NCI-H2196 (cell line): ENCODE measurements around the gene ITIH6.
"Not testable (repeated sequence)": the region's sequence is repeated elsewhere in the genome, so short reads cannot be mapped to it uniquely, and the experiment has no call there.

Experiments used
- DNase-seq: peaks from one replicate; lab custom pipeline; 2025; ENCODE audit not compliant: unreplicated experiment; lab: John Stamatoyannopoulos, UW

The ITIH6 gene, protein sequence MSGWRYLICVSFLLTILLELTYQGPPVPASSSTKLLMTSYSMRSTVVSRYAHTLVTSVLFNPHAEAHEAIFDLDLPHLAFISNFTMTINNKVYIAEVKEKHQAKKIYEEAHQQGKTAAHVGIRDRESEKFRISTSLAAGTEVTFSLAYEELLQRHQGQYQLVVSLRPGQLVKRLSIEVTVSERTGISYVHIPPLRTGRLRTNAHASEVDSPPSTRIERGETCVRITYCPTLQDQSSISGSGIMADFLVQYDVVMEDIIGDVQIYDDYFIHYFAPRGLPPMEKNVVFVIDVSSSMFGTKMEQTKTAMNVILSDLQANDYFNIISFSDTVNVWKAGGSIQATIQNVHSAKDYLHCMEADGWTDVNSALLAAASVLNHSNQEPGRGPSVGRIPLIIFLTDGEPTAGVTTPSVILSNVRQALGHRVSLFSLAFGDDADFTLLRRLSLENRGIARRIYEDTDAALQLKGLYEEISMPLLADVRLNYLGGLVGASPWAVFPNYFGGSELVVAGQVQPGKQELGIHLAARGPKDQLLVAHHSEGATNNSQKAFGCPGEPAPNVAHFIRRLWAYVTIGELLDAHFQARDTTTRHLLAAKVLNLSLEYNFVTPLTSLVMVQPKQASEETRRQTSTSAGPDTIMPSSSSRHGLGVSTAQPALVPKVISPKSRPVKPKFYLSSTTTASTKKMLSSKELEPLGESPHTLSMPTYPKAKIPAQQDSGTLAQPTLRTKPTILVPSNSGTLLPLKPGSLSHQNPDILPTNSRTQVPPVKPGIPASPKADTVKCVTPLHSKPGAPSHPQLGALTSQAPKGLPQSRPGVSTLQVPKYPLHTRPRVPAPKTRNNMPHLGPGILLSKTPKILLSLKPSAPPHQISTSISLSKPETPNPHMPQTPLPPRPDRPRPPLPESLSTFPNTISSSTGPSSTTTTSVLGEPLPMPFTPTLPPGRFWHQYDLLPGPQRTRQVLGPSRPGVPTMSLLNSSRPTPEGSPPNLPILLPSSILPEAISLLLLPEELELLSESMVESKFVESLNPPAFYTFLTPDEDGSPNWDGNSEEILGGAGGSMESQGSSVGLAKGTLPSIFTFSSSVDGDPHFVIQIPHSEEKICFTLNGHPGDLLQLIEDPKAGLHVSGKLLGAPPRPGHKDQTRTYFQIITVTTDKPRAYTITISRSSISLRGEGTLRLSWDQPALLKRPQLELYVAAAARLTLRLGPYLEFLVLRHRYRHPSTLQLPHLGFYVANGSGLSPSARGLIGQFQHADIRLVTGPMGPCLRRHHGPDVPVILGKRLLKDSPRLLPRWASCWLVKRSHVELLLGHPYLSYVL

DNA sequence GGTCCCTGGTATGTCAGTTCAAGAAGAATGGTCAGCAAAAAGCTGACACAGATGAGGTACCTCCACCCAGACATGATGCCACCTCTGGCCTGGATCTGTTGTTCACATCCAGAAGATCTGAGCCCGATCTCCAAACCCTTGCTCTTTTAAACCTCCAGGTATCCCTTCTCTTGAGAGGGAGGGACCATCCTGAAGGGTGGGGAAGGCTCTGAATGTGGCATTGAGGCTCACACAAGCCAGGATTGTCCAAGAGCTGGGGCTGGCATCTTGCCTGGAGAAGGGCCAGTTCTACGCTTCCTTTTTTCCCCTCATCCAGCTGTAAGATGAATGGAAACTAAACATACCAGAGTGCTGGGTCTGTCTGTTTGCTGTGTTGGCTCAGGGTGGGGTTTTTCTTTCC is at the start of gene ITIH6:
Gene ITIH6, minus strand, starts transcription at position 119 of the 400 bp plus-strand sequence. Its CDS starts 45 bp downstream, at position 74.
- DNase-seq = no peak

DNA sequence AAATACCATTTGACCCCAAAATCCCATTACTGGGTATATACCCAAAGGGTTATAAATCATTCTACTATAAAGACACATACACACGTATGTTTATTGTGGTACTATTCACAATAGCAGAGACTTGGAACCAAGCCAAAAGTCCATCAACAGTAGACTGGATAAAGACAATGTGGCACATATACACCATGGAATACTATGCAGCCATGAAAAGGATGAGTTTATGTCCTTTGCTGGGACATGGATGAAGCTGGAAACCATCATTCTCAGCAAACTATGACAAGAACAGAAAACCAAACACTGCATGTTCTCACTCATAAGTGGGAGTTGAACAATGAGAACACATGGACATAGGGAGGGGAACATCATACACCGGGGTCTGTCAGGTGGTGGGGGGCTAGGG is 49.6 kb upstream of the ITIH6 start:
- DNase-seq = not testable (repeated sequence)

DNA sequence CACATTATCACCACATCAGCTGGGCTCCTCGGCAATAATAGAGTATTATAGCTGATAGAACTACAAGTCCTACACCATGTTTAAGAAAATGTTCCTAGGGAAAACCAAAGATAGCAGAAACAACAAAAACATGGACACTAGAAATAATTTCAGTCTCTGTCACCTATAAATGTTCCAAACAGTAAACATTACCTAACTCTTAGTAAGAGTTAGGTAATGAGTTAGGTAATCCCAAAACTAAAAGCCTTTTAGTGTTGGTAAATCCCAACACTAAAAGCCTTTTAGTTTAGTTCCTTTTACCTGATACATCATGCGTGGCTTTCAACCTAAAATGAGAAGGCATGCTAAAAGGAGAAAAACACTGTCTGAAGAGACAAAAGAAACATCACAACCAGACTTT is 45.0 kb upstream of the ITIH6 start:
- no peak for DNase-seq

- no peak for DNase-seq
Measured at GRCh38 chrX:54842607-54843006, 44.6 kb upstream of the ITIH6 start.

- DNase-seq = not testable (repeated sequence)
Measured at GRCh38 chrX:54841184-54841874, 43.3 kb upstream of the ITIH6 start.

- DNase-seq = no peak
Measured at GRCh38 chrX:54838583-54838982, 40.5 kb upstream of the ITIH6 start.

DNA sequence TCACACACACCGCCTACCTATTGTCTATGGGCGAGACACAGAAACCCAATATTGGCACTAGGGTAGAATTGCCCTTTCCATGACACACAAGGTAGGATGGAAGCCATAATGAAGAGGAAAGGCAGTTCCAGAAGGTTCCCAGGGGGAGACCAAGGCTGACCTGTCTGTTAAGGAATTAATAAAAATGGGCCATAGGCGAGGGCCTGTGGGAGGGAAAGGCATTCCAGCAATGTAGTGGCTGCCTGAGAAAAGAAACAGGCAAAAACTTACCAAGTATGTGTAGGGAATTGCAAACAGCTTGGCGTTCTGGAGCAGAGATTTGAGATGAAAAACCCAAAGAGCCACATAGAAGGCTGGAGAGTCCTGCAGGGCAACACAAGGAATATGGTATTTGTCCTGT is 28.5 kb upstream of the ITIH6 start:
- DNase-seq = no peak

DNA sequence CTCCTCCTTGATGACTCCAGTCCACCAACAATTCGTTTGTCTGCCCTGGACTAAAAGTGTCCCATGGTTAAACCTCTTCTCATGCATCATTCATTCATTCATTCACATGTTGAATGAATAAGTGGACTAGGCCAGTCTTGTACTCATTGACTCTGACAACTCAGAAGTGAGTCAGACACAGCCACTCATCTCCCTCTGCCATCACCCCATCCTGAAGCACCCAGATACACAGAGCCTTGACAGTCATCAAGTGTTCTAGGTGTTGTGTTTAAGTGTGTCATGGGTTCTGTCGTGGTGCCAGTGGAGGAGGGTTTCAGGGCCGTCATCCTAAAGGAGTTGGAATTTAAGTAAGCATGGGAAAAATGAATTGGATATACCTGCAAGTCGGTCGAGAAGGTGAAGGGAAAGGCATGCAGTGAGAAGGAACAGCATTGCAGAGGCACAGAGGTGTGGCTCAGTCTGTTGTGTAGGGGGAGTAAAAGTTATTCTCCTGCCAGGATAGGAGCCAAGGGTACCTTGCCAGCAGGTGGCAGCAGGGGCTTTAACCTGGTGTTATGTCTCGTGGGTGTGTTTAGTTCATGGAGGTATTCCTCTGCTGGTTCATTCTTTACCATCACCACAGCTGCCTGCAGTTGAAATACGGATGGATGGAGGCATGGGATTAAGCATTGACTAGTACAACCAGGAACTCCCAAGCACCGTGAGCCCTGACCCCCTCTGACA is 27.8 kb upstream of the ITIH6 start:
- DNase-seq = no peak

GRCh38 chrX:54824722-54825121 is 26.7 kb upstream of the ITIH6 start:
- DNase-seq = no peak

GRCh38 chrX:54824195-54824594 is 26.1 kb upstream of the ITIH6 start:
- no peak for DNase-seq

- no peak for DNase-seq
Measured at GRCh38 chrX:54821310-54821709, 23.3 kb upstream of the ITIH6 start.

DNA sequence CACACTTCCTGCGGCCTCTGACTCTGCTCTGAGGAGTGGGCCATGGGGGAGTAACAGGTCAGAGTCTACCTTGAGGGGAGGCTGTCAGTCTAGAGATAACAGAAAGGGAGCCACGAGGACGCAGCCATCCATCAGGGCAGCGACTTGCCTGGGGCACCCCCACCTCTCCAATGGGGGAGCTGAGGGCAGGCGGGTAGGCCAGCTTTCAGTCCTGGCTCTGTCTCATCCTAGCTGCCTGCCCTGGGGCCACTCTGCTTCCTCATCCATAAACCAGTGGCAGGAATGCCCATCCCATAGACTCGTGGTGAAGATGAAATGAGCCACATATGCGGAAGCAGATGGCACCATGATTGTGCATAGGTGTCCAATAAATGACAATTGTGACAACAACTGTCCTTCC is 22.7 kb upstream of the ITIH6 start:
- DNase-seq = no peak

GRCh38 chrX:54819201-54819600 is 21.1 kb upstream of the ITIH6 start:
- DNase-seq = no peak

DNA sequence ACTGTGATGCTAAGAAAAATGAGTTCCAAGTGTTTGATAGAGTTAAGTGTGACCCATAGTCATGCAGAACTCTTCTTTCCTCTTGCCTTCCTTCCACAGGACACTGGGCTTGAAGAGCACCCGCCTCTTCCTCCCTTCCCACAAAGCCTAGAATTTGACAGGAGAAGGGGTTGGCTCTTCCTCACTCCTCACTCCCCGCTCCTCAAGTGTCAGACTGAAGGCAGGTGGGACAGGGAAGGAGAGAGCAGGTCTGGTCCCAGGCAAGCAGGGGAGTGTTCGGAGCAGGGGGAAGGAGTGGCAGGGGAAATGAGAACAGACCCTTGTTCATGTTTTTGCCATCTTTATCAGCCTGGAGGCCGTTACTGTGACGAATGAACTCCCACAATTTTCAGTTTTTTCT is 20.2 kb upstream of the ITIH6 start:
- DNase-seq = no peak

DNA sequence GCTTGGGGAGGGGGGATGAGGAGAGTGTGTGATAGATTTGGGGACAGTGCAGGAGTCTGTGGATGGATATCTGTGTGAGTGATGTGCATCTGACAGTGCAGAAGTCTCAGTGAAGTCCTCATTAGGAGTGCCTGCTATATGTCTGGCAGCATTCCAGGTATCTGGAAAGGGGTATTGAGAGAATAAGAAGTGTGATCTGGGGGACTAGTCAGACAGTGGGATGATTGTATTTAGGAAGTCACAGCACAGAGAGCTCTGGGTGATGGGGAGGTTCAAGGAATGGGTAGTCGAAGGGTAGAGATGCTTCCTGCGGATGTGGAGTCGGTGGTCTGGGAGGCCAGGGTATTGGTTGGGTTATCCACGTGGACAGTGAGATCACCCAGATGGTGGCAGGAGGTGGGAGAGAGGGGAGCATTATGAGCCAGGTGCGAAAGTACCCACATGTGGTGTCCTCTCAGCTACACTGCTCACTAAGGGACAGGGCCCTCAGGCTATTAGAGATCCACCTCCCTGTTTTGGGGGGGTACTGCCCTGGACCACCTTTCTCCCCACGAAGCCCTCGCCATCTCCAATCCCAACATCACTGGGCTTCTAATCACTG is 19.3 kb upstream of the ITIH6 start:
- no peak for DNase-seq

DNA sequence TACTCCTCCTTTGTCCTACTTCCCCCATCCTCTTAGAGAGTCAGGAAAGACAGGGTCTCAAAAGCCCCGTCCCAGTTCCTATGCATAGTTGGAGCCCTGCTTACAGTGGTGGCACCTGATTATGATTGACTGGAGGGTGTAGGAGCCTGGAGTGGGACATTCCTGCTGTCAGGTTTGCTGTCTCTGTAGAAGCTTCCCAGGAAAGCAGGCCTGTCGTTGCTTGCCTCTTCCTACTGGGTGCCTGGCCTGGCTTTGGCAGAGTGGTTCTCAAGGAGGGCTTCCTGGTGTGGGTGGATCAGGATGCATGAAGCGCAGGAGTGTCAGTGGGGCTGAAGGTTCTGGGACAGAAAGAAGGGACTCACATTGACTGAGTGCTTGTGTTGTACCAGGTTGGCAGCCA is 14.3 kb upstream of the ITIH6 start:
- no peak for DNase-seq

DNA sequence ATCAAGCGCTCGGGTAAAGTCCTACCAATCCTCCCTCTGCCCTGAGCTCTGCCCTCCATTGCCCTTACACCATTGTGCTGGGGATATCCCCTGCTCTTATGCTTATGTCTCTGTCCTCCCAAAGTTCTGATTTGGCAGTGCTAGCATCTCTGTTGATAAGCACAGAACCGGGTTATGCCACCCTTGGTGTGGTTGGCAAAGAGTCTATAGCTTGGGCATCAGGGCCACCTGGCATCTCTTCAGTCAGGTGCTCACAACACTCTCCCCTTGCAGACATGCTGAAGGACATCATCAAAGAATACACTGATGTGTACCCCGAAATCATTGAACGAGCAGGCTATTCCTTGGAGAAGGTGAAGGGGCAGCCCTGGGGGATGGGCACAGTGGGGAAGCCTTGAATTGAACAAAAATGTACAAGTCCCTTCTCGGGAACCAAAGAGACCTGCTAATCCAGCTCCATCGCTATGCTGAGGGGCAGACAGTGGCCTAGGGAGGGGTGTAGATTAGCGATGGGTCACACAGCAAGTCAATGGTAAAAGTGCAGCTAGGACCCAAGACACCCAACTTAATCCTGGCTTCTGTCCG is 13.3 kb upstream of the ITIH6 start:
- DNase-seq = no peak

- no peak for DNase-seq
Measured at GRCh38 chrX:54810532-54810931, 12.5 kb upstream of the ITIH6 start.
